Activated CD4-positive, alpha-beta T cell treated with anti-CD3 and anti-CD28 coated beads for 4 hours (primary cell): ENCODE measurements around the gene CELF4.
"Not testable (repeated sequence)": the region's sequence is repeated elsewhere in the genome, so short reads cannot be mapped to it uniquely, and the experiment has no call there.

ENCODE experiments used
- DNase-seq, 2 donors: peaks; one replicate each; pipeline ENCODE4 v3.0.0-alpha.2; 2020

The CELF4 gene

DNA sequence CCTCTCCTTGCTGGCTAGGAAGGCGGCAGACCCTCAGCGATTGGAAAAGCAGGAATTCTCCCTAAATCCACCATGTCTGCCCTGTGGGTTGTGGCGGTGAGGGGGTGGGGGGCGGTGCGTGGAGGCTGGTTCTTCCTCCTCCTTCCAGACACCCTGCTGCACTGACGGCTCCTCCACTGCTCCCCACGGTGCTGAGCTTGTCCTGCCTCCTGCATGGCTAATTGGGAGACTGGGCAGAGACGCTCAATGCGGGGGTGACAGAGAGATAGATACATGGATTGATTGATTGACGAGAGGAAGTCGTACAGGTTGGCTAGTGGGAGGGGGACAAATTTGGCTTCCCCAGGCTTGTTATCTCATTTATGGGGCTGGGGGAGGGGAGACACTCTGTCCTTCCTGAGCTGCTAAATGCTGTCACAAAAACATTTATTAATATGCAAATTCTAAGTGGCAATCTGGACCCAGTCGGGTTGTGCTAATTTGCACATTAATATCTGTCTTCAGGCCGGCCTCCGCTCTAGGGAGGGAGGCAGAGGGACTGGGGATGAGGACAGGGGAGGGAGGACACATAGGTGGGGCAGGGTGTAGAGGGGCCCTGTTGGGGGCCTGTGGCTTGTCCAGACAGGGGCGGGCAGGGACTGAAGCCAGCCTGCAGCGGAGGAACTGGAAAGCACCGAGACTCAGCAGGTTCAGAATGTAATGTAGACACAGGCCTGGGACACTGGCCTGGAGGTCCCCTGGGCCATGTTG is 181.6 kb downstream of the CELF4 start:
- no peak for DNase-seq

DNA sequence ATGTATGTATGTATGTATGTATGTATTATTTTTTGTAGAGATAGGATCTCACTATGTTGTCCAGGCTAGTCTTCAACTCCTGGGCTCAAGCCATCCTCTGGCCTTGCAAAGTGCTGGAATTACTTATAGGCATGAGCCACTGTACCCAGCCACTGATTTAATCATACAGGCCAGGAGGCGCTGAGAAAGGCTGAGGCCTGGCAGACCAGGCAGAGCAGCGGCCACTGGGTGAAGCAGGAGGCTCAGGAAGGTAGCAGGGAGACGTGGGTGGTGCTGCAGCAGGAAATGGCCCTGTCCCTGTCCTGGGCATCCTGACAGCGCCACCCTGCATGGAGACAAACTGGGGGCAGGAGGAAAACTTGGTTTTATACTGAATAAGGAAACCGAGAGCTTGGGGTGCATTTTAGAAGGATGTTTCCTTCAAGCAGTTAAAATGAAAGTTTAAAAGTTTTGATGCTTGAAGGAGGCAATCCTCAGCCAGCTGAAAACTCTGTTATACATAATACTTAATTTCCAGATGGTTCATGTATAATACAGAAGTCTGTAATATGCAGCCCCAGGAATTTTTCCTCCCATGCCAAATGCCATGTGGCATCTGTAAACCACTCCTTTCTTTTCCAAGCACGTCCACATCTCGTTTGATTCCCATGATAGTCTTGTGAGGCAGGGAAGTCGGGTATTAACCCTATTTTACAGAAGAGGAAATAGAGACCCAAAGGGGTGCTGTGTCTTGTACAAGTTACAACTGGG is 182.4 kb downstream of the CELF4 start:
- no peak for DNase-seq

- no peak for DNase-seq
Measured at GRCh38 chr18:37381554-37381953, 184.0 kb downstream of the CELF4 start.

GRCh38 chr18:37380546-37381110 is 185.0 kb downstream of the CELF4 start:
- DNase-seq: no peak

- no peak for DNase-seq
Measured at GRCh38 chr18:37378336-37379010, 187.1 kb downstream of the CELF4 start.

DNA sequence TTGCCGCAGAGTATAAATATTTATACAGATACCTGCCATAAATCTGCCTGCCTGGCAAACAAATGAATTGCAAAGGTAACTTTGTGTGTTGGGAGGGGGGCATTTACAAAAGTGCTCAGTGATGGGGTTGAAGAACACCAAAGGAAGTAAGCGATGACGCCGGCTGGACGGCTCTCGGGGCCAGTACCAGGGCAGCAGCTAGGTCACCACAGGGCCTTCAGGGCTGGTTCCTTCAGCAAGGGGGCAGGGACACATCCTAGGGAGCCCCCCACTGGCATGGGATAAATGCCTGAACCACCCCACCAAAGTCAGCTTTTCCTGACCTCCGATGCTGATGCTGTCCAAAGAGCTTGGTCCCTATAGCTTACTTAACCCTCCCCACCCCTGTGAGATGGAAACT is 190.4 kb downstream of the CELF4 start:
- DNase-seq: no peak

DNA sequence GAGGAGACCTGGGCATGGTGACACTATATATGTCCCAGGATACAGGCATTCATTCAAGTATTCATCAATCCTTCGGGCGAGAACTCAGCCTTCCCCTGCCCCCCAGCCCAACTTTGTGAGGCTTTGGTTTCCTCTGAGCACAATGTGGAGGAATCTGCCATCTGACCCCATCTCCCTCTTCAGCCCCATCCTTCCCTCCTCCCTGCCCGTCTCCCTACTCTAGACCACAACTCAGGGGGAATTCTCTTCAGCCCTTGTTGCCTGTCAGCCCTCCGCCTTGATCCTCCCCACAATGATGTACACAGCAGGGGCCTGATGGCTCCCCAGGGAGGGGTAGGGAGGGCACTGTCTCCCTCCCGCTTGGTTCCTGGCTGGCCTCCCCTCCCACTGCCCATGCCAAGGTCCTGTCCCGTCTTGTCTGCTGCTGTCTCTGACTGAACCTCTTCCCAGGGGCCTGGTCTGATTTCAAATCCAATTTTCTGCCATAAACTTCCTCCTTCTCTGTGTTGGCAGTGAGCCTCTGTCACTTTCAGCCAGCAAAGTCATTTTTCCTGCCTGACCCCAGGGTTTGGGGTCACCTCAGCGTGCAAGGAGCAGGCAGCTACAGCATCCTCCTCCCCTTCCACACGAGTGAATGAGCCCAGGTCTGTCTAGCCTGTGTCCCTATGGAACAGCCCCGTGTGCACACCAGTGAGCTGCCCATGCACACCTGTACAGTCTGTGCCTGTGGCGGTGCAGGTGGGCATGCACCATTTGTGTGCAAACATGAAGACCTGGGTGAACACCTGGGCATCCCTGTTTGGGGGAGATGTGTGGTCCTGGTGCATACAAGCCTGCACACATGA is 197.3 kb downstream of the CELF4 start:
- DNase-seq: no peak

- no peak for DNase-seq
Measured at GRCh38 chr18:37364237-37364636, 201.4 kb downstream of the CELF4 start.

GRCh38 chr18:37362158-37362890 is 203.3 kb downstream of the CELF4 start:
- no peak for DNase-seq

GRCh38 chr18:37361335-37362157 is 204.1 kb downstream of the CELF4 start:
- no peak for DNase-seq

- not testable (repeated sequence) for DNase-seq
Measured at GRCh38 chr18:37358061-37358460, 207.5 kb downstream of the CELF4 start.

GRCh38 chr18:37355772-37356171 is 209.8 kb downstream of the CELF4 start:
- DNase-seq: no peak

- DNase-seq: no peak
Measured at GRCh38 chr18:37351110-37351509, 214.5 kb downstream of the CELF4 start.

- DNase-seq: no peak
Measured at GRCh38 chr18:37348729-37349128, 216.9 kb downstream of the CELF4 start.

GRCh38 chr18:37346048-37346447 is 219.6 kb downstream of the CELF4 start:
- DNase-seq: no peak

DNA sequence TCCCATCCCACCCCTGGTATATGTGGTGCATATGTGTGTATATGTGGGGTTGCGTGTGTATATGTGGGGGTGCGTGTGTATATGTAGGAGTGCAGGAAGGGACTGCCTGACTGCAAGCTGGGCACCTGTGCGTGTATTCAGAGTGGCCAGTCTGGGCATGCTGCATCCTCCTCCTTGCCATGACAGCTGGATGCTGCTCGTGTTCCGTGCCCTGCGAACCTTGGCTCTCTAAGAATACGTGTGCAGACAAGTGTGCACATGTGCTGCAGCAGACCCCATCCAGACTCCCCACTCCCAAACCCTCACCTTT is 222.1 kb downstream of the CELF4 start:
- DNase-seq: no peak

GRCh38 chr18:37341473-37342086 is 224.0 kb downstream of the CELF4 start:
- DNase-seq: no peak

DNA sequence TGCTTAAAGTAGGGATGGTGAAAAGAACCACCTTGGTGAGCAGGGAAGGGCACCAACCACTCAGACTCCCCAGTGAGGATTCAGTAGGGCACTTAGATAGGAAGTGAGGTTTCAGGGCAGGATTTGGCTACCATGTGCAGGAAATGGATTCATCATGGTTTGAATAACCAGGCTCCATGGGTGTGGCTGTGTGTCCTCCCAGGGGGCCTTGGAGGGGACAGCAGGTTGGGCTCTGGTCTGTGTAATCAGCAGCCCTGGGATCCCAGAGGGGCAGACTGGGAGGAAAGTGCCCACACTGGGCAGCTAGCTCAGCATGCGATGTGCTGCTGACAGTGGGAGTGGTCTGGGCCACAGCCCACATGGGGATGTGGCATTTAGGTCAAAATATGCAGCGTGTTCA is 224.6 kb downstream of the CELF4 start:
- no peak for DNase-seq

GRCh38 chr18:37339701-37340215 is 225.8 kb downstream of the CELF4 start:
- DNase-seq: no peak

GRCh38 chr18:37336568-37337285 is 228.9 kb downstream of the CELF4 start:
- no peak for DNase-seq
